GM23248 (cell line): ENCODE results near the gene EVL. TPM values are rescaled to one million over a fixed set of nuclear protein-coding genes. Genes with fewer than 3 reads are reported as not detected.
A peak's percentile ranks its signal among the peaks of the same experiment; 100 is the strongest.

Experiments
- DNase-seq: peaks from one replicate; pipeline ENCODE4 v3.0.0-alpha.2; 2015
- H2AFZ ChIP-seq: fragments of 200-600 bp; sonication (generic); 2 replicates; pipeline ENCODE4 v1.6.1; 2016; ENCODE audit warnings: antibody characterized with exemption
- H3F3A ChIP-seq: fragments of 200-600 bp; sonication (generic); 2 replicates; pipeline ENCODE4 v1.6.1; 2016; ENCODE audit warnings: mild to moderate bottlenecking, antibody characterized with exemption, mixed run types; ENCODE audit not compliant: insufficient read depth
- H3K27ac ChIP-seq: fragments of 200-600 bp; sonication (generic); 2 replicates; pipeline ENCODE4 v1.5.1; 2016; ENCODE audit warnings: mild to moderate bottlenecking
- H3K27me3 ChIP-seq: fragments of 200-600 bp; sonication (generic); replicated peaks from 2 replicates; pipeline ENCODE4 v1.6.1; 2016; ENCODE audit warnings: mild to moderate bottlenecking; ENCODE audit not compliant: insufficient read depth
- H3K36me3 ChIP-seq: fragments of 200-600 bp; sonication (generic); 2 replicates; pipeline ENCODE4 v1.6.1; 2016; ENCODE audit warnings: low read depth, mild to moderate bottlenecking
- H3K4me1 ChIP-seq: fragments of 200-600 bp; sonication (generic); 2 replicates; pipeline ENCODE4 v1.6.1; 2016; ENCODE audit warnings: mild to moderate bottlenecking; ENCODE audit not compliant: insufficient read depth
- H3K4me2 ChIP-seq: fragments of 200-600 bp; sonication (generic); one replicate; pipeline ENCODE4 v1.6.1; 2016; ENCODE audit warnings: mild to moderate bottlenecking; ENCODE audit not compliant: unreplicated experiment
- H3K4me3 ChIP-seq: fragments of 200-600 bp; sonication (generic); 2 replicates; pipeline ENCODE4 v1.5.1; 2016; ENCODE audit warnings: mild to moderate bottlenecking
- H3K79me2 ChIP-seq: fragments of 200-600 bp; sonication (generic); 2 replicates; pipeline ENCODE4 v1.6.1; 2016; ENCODE audit warnings: mild to moderate bottlenecking; ENCODE audit not compliant: insufficient read depth
- H3K9ac ChIP-seq: fragments of 200-600 bp; sonication (generic); 2 replicates; pipeline ENCODE4 v1.6.1; 2016; ENCODE audit warnings: mild to moderate bottlenecking
- H3K9me2 ChIP-seq: fragments of 200-600 bp; sonication (generic); 2 replicates; pipeline ENCODE4 v1.6.1; 2016; ENCODE audit warnings: mixed run types, mild to moderate bottlenecking, moderate library complexity; ENCODE audit not compliant: insufficient read depth
- H3K9me3 ChIP-seq: fragments of 200-600 bp; sonication (generic); one replicate; pipeline ENCODE4 v1.6.1; 2017; ENCODE audit warnings: low read depth
- H4K20me1 ChIP-seq: fragments of 200-600 bp; sonication (generic); 2 replicates; pipeline ENCODE4 v1.6.0; 2016; ENCODE audit not compliant: insufficient read depth
- EZH2 ChIP-seq: fragments of 200-600 bp; sonication (generic); IDR thresholded peaks from 2 replicates; pipeline ENCODE4 v1.6.1; 2018; ENCODE audit warnings: antibody characterized with exemption, mild to moderate bottlenecking; ENCODE audit not compliant: insufficient read depth, poor library complexity, severe bottlenecking
- EZH2phosphoT487 ChIP-seq: fragments of 200-600 bp; sonication (generic); IDR thresholded peaks from 2 replicates; pipeline ENCODE4 v1.6.1; 2018; ENCODE audit warnings: antibody characterized with exemption, moderate library complexity, mild to moderate bottlenecking, low read depth; ENCODE audit not compliant: insufficient read depth
- WGBS, 2 experiments: methylation state at CpG; one replicate each; pipeline ENCODE4 v1.1.6; 2015 to 2017; ENCODE audit warnings: low lambda C conversion rate in 2 of 2, low coverage in 1 of 2; ENCODE audit errors: missing lambda C conversion rate in 2 of 2; 5-methylcytosine and 5-hydroxymethylcytosine counted together
- in situ Hi-C: fragments of 300-500 bp; cut with MboI; formaldehyde crosslinking; loops from 2 replicates; pipeline ENCODE4 v1.15.0; 2020
- polyA plus RNA-seq: library from polyadenylated mRNA; unstranded; fragments of >200 nt; fragmentation: Nextera tagmentation; extraction: Ambion mirVana; gene quantifications from 2 replicates; pipeline ENCODE4 v1.2.1, GENCODE V29; 2016
- total RNA-seq: library from RNA; depleted of rRNA; stranded (reverse); fragments of >200 nt; shearing (Covaris generic); gene quantifications from 2 replicates; pipeline ENCODE4 v1.2.3, GENCODE V29; 2014

The EVL gene
- total and polyA plus RNA-seq, 2 experiments from 2014 or later = 6.6 to 29.9 TPM

GRCh38 chr14:100188392-100189030, 123.3 kb downstream of the EVL start:
- WGBS, 2 experiments = 87 to 89% methylated on average over 10 to 12 of the region's 12 CpGs
- Histone ChIP-seq H3K9me2 (no peaks in the 10 kb centered on the region), H3K36me3 (no peaks in the 10 kb centered on the region), H3K9me3 (no peaks in the 10 kb centered on the region), H3K4me2 (no peak overlapping the region), H4K20me1 (no peaks in the 10 kb centered on the region), H3K4me1 (peaks cover 6% of the 10 kb centered on the region; the same call in 1 of the 2 replicates), H3K27ac (no peak overlapping the region), H3K4me3 (no peak overlapping the region), H3K27me3 (no peaks in the 10 kb centered on the region), H3K9ac (no peak overlapping the region), H3K79me2 (no peaks in the 10 kb centered on the region), H3F3A (peaks cover 3% of the 10 kb centered on the region; the same call in 1 of the 2 replicates), H2AFZ (no peak overlapping the region)
- in situ Hi-C loops = no loop called here
- no peak for TF ChIP-seq EZH2phosphoT487
- no peak for TF ChIP-seq EZH2
- DNase-seq = no peak

GRCh38 chr14:100190126-100190525, 124.9 kb downstream of the EVL start:
- 93% methylated on average over 1 of the region's 1 CpG for WGBS, 2 experiments
- in situ Hi-C loops = loop anchor here (5.0 kb wide), 1 partner anchor 208 kb away; no protein-coding TSS in a partner anchor
- DNase-seq = no peak

GRCh38 chr14:100191584-100192249, 126.5 kb downstream of the EVL start:
- Histone ChIP-seq H3K9me3 (no peaks in the 10 kb centered on the region), H3K27ac (no peak overlapping the region), H3K79me2 (no peaks in the 10 kb centered on the region), H3K9ac (peak overlapping the region; percentile 88; the same call in 1 of the 2 replicates), H4K20me1 (no peaks in the 10 kb centered on the region), H3K4me3 (no peak overlapping the region), H3K27me3 (no peaks in the 10 kb centered on the region), H3K36me3 (no peaks in the 10 kb centered on the region), H3F3A (peaks cover 4% of the 10 kb centered on the region; the same call in 1 of the 2 replicates), H3K4me2 (peak overlapping the region; percentile 82), H3K9me2 (no peaks in the 10 kb centered on the region), H3K4me1 (peaks cover 6% of the 10 kb centered on the region; the same call in 1 of the 2 replicates), H2AFZ (peak overlapping the region; percentile 99)
- in situ Hi-C loops = loop anchor here (5.0 kb wide), 1 partner anchor 209 kb away; no protein-coding TSS in a partner anchor
- WGBS, 2 experiments = 89% methylated on average over 14 of the region's 14 CpGs
- DNase-seq = no peak
- TF ChIP-seq EZH2phosphoT487 = no peak
- TF ChIP-seq EZH2 = no peak

More at GRCh38 chr14:100190126-100190525, 124.9 kb downstream of the EVL start:
- H3K4me1 ChIP-seq = peaks cover 6% of the 10 kb centered on the region; the same call in 1 of the 2 replicates
- H4K20me1 ChIP-seq = no peaks in the 10 kb centered on the region
- no peak overlapping the region for H3K4me3 ChIP-seq
- H3K4me2 ChIP-seq = no peak overlapping the region
- H3K27me3 ChIP-seq = no peaks in the 10 kb centered on the region
- no peak for TF ChIP-seq EZH2
- no peak for TF ChIP-seq EZH2phosphoT487
- no peak overlapping the region for H3K9ac ChIP-seq
- no peaks in the 10 kb centered on the region for H3K9me2 ChIP-seq
- H3K79me2 ChIP-seq = no peaks in the 10 kb centered on the region
- H3K9me3 ChIP-seq = no peaks in the 10 kb centered on the region
- H3K36me3 ChIP-seq = no peaks in the 10 kb centered on the region
- H2AFZ ChIP-seq = no peak overlapping the region
- H3K27ac ChIP-seq = no peak overlapping the region
- H3F3A ChIP-seq = peaks cover 4% of the 10 kb centered on the region; the same call in 1 of the 2 replicates

- WGBS, 2 experiments = 56 to 67% methylated on average over 15 to 21 of the region's 21 CpGs
- no peaks in the 10 kb centered on the region for H3K79me2 ChIP-seq
- peak overlapping the region; percentile 53 for H3K4me3 ChIP-seq
- no peaks in the 10 kb centered on the region for H3K9me3 ChIP-seq
- H2AFZ ChIP-seq = peak overlapping the region; percentile 99
- H3K9me2 ChIP-seq = no peaks in the 10 kb centered on the region
- TF ChIP-seq EZH2phosphoT487 (no peak), EZH2 (no peak)
- H3K36me3 ChIP-seq = no peaks in the 10 kb centered on the region
- H3K4me1 ChIP-seq = peaks cover 6% of the 10 kb centered on the region; the same call in 1 of the 2 replicates
- in situ Hi-C loops = loop anchor here (5.0 kb wide), 1 partner anchor 210 kb away; no protein-coding TSS in a partner anchor
- no peaks in the 10 kb centered on the region for H4K20me1 ChIP-seq
- H3K27ac ChIP-seq = peak overlapping the region; percentile 43; the same call in 1 of the 2 replicates
- DNase-seq = no peak
- H3K4me2 ChIP-seq = peak overlapping the region; percentile 82
- no peaks in the 10 kb centered on the region for H3K27me3 ChIP-seq
- peaks cover 4% of the 10 kb centered on the region; the same call in 1 of the 2 replicates for H3F3A ChIP-seq
- H3K9ac ChIP-seq = peak overlapping the region; percentile 88
These were observed 127.0 kb downstream of the EVL start for GRCh38 chr14:100192250-100192671.
